OCI-LY7 (cell line): ENCODE data around the gene CCR7.

Source experiments
- EZH2phosphoT487 ChIP-seq: fragments of 200-600 bp; sonication (generic); IDR thresholded peaks from 2 replicates; pipeline ENCODE4 v1.6.1; 2018; ENCODE audit warnings: low read depth, borderline replicate concordance, mild to moderate bottlenecking, mixed run types, antibody characterized with exemption, low read length, moderate library complexity, mixed read lengths
- TF ChIP-seq, protein P1 (sequence below): fragments of 200-600 bp; sonication (generic); conservative IDR thresholded peaks from 2 replicates; pipeline ENCODE4 v1.5.1; 2014; ENCODE audit warnings: mild to moderate bottlenecking, antibody characterized with exemption, low read length, moderate library complexity, mixed read lengths

DNA sequence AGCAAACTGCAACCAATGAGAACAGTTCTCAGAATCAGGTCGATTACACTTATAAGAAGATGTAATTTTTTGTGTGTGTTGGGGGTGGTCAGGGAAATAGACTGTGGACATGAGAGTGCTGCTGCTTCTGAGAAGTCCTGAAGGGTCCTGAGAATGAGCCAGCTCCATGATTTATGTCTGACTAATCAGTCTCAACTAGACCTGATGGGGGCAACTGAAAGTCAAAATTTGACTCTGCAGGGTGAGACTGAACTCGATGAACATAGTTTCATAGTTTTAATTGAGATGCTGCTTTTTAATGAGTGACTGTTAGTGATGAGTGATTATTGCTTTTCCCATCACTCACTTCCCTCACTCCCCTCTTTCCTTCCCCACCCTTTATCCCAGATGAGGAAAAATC, 45.1 kb upstream of the CCR7 start:
- TF ChIP-seq, protein P1, sequence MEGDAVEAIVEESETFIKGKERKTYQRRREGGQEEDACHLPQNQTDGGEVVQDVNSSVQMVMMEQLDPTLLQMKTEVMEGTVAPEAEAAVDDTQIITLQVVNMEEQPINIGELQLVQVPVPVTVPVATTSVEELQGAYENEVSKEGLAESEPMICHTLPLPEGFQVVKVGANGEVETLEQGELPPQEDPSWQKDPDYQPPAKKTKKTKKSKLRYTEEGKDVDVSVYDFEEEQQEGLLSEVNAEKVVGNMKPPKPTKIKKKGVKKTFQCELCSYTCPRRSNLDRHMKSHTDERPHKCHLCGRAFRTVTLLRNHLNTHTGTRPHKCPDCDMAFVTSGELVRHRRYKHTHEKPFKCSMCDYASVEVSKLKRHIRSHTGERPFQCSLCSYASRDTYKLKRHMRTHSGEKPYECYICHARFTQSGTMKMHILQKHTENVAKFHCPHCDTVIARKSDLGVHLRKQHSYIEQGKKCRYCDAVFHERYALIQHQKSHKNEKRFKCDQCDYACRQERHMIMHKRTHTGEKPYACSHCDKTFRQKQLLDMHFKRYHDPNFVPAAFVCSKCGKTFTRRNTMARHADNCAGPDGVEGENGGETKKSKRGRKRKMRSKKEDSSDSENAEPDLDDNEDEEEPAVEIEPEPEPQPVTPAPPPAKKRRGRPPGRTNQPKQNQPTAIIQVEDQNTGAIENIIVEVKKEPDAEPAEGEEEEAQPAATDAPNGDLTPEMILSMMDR, result no peak
- no peak for TF ChIP-seq EZH2phosphoT487
